T-helper 2 cell treated with Interferon-gamma antibody and Interleukin-4, amounts not matched to agents 5 μg/mL and 100 μg/mL, for 36 hours (primary cell): ENCODE data around the gene HBEGF.
"Not testable (repeated sequence)": the region's sequence is repeated elsewhere in the genome, so short reads cannot be mapped to it uniquely, and the experiment has no call there.

Experiments used
- DNase-seq: peaks from one replicate; pipeline ENCODE4 v3.0.0; 2021; ENCODE audit warnings: low spot score
- H3K27ac Mint-ChIP-seq: one replicate; pipeline ENCODE4 v1.8.0; 2021; ENCODE audit warnings: mild to moderate bottlenecking, mixed read lengths
- H3K27me3 Mint-ChIP-seq: one replicate; pipeline ENCODE4 v1.8.0; 2021; ENCODE audit warnings: low read depth, mixed read lengths
- H3K36me3 Mint-ChIP-seq: one replicate; pipeline ENCODE4 v1.8.0; 2021; ENCODE audit warnings: low read depth, mixed read lengths
- H3K4me1 Mint-ChIP-seq: one replicate; pipeline ENCODE4 v1.8.0; 2021; ENCODE audit warnings: low read depth, mixed read lengths
- H3K4me3 Mint-ChIP-seq: one replicate; pipeline ENCODE4 v1.8.0; 2022; ENCODE audit warnings: mild to moderate bottlenecking, moderate library complexity, mixed read lengths
- H3K9me3 Mint-ChIP-seq: one replicate; pipeline ENCODE4 v1.8.0; 2021; ENCODE audit warnings: mixed read lengths

Gene HBEGF

DNA sequence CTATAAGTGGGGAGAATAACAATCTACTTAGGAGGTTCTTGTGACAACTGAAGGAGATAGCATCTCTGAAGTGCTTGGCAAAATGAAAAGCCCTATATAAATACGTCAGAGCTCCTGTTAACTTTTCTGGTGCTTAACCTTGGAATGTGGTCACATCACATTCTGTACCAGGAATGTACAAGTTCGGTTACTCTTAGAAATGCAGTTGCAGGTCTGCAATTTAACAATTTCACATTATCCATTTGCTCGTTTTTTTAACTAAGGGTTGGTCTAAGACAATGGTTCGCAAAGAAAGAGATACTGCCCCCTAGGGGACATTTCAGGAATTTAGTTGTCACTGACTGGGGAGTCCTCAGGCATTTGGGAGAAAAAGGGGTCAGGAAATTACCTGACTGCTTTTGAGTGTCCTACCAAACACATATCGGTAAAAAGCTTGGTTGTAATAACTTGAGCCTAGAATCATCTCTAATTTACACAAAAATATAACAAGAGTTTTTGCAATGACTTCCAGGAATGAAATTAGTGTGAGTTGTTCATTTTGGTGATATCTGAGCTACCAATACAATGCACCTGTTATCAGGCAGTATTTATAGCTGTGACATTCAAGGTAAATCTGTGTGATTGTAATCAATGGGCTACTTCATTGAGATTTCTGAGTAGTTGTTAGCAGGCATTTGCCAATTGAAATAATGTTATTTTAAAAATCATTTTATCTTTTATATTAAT, 5.4 kb upstream of the HBEGF start:
- Mint-ChIP-seq H3K27me3 (peaks cover 18% of the 10 kb centered on the region), H3K4me1 (peaks cover 17% of the 10 kb centered on the region), H3K27ac (no peak overlapping the region), H3K36me3 (no peaks in the 10 kb centered on the region), H3K4me3 (no peak overlapping the region), H3K9me3 (no peaks in the 10 kb centered on the region)
- peak; percentile 59 for DNase-seq

DNA sequence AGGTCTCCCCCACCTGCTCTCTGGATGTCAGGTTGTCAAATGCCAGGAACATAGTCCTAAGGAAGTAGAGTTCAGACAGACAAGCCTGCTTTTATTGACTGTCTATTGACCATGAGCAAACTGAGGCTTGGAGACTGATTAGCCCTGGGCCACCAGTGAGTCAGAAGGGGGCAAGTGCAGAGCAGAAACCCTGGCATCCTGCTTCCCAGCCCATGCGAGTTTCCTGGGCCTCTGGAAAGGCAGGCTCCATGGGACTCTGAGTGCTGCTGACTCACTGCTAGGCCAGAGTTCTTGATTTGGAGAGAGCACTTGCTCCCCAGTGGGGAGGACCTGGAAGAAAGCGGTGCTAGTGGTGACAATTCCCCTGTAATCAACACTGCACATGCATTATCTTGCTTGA, 2.8 kb upstream of the HBEGF start:
- no peak for DNase-seq
- H3K9me3 Mint-ChIP-seq: no peaks in the 10 kb centered on the region
- H3K27me3 Mint-ChIP-seq: peaks cover 18% of the 10 kb centered on the region
- no peaks in the 10 kb centered on the region for H3K36me3 Mint-ChIP-seq
- H3K4me3 Mint-ChIP-seq: no peak overlapping the region
- no peak overlapping the region for H3K27ac Mint-ChIP-seq
- peaks cover 28% of the 10 kb centered on the region for H3K4me1 Mint-ChIP-seq

- Mint-ChIP-seq H3K27ac (no peak overlapping the region), H3K27me3 (peaks cover 16% of the 10 kb centered on the region), H3K36me3 (peaks cover 2% of the 10 kb centered on the region), H3K4me3 (peak overlapping the region; percentile 24), H3K4me1 (peaks cover 37% of the 10 kb centered on the region), H3K9me3 (no peaks in the 10 kb centered on the region)
- no peak for DNase-seq
Observed at GRCh38 chr5:140348104-140348503, 1.7 kb upstream of the HBEGF start.

- H3K4me3 Mint-ChIP-seq: peak overlapping the region; percentile 77
- peaks cover 16% of the 10 kb centered on the region for H3K27me3 Mint-ChIP-seq
- peaks cover 45% of the 10 kb centered on the region for H3K4me1 Mint-ChIP-seq
- H3K9me3 Mint-ChIP-seq: no peaks in the 10 kb centered on the region
- peaks cover 5% of the 10 kb centered on the region for H3K36me3 Mint-ChIP-seq
- no peak overlapping the region for H3K27ac Mint-ChIP-seq
- DNase-seq: no peak
Observed at GRCh38 chr5:140347360-140347759, 957 bp upstream of the HBEGF start.

DNA sequence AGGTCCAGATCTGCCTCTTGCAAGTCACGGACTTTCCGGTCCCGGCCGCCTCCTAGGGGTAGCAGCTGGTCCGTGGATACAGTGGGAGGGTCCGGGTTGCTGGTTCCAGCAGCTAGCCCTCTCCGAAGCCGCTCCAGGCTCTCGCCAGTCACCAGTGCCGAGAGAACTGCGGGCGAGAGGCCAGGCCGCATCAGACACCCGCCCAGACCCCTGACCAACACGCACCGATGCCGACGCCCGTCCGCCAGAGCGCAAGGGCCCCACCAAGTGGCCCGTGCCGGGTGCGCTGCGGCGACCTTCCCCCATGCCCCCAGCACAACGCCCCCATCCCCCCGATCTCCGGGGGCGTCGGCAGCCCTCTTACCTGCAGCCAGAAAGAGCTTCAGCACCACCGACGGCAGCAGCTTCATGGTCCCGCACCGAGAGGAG, 470 bp downstream of the HBEGF start:
- Mint-ChIP-seq H3K36me3 (peaks cover 17% of the 10 kb centered on the region), H3K27ac (peak overlapping the region; percentile 23), H3K4me1 (peaks cover 50% of the 10 kb centered on the region), H3K4me3 (peak overlapping the region; percentile 91), H3K9me3 (no peaks in the 10 kb centered on the region), H3K27me3 (peaks cover 13% of the 10 kb centered on the region)
- DNase-seq: no peak

DNA sequence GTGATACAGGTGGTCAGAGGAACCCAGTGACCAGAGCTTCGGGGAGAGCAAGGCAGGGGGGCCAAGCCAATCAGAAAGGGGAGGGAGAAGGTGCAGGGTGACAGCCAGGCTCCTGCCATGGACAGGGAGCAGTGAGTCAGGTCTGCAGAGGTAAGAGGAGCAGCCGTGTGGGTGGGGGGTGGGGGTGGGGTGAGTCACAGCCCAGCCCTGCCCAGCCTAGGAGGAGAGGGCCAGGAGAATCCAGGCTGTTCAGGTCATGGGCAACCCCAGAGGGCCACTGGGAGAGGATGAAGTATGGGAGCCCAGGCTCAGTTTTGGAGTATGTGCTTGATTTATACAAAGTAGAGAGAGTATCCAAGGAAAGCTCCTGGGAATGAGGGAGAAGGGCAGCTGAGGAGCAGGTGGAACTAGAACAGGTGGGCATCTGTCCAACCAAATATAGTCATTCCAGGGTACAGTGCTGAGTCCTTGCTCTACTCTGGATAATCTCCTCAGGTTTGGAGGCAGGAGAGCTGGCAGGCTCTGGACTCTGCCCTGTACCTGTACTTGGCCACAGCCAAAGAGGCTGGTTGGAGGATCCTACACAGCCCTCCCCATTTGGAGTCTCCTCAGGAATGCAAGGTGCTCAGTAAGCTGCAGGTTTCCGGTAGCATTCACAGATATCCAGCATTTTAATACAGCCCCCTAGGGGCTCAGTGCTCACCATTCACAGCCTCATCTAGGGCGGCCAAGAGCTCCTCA, 1.6 kb downstream of the HBEGF start:
- Mint-ChIP-seq H3K27me3 (peaks cover 8% of the 10 kb centered on the region), H3K4me3 (peak overlapping the region; percentile 91), H3K36me3 (peaks cover 22% of the 10 kb centered on the region), H3K9me3 (no peaks in the 10 kb centered on the region), H3K27ac (peak overlapping the region; percentile 13), H3K4me1 (peaks cover 54% of the 10 kb centered on the region)
- peak; percentile 15 for DNase-seq

DNA sequence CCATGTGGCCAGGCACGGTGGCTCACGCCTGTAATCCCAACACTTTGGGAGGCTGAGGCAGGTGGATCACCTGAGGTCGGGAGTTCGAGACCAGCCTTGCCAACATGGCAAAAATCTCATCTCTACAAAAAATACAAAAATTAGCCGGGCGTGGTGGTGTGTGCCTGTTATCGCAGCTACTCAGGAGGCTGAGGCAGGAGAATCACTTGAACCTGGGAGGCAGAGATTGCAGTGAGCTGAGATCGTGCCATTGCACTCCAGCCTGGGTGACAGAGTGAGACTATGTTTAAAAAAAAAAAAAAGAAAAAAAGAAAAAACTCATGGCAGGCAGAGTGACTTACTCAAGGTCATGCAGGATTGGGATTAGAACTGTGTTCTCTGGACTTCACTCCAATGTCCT, 2.6 kb downstream of the HBEGF start:
- H3K27me3 Mint-ChIP-seq, H3K9me3 Mint-ChIP-seq, DNase-seq, H3K27ac Mint-ChIP-seq: not testable (repeated sequence)
- Mint-ChIP-seq H3K36me3 (peaks cover 23% of the 10 kb centered on the region), H3K4me3 (peak overlapping the region; percentile 91), H3K4me1 (peaks cover 57% of the 10 kb centered on the region)

DNA sequence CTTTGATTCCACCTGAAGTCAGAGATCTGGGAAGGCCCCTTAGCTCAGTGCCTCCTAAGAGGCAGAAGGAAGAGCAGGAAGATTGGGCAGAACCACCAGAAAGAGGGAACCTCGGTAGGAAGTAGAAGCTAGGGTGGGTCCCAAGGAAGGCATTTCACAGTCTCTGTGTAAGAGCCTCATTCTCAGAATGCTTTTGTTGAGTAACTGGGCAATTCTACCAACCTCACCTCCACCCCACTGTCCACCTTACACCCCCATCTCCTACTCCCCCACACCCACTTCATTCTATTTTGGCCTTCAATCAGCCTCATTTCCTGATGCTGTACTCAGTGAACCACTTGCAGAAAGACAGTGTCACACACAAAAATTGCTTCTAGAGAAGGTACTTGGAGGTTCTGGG, 3.5 kb downstream of the HBEGF start:
- Mint-ChIP-seq H3K27ac (peak overlapping the region; percentile 88), H3K4me3 (peak overlapping the region; percentile 80), H3K36me3 (peaks cover 25% of the 10 kb centered on the region), H3K27me3 (no peaks in the 10 kb centered on the region), H3K9me3 (no peaks in the 10 kb centered on the region), H3K4me1 (peaks cover 55% of the 10 kb centered on the region)
- no peak for DNase-seq

- Mint-ChIP-seq H3K27me3 (no peaks in the 10 kb centered on the region), H3K36me3 (peaks cover 25% of the 10 kb centered on the region), H3K27ac (peak overlapping the region; percentile 88), H3K4me1 (peaks cover 53% of the 10 kb centered on the region), H3K4me3 (peak overlapping the region; percentile 80), H3K9me3 (no peaks in the 10 kb centered on the region)
- peak; percentile 48 for DNase-seq
Observed at GRCh38 chr5:140342287-140342686, 4.1 kb downstream of the HBEGF start.

GRCh38 chr5:140341591-140341990, 4.8 kb downstream of the HBEGF start:
- no peaks in the 10 kb centered on the region for H3K9me3 Mint-ChIP-seq
- DNase-seq: no peak
- peak overlapping the region; percentile 31 for H3K27ac Mint-ChIP-seq
- peaks cover 48% of the 10 kb centered on the region for H3K4me1 Mint-ChIP-seq
- H3K4me3 Mint-ChIP-seq: peak overlapping the region; percentile 80
- H3K36me3 Mint-ChIP-seq: peaks cover 25% of the 10 kb centered on the region
- H3K27me3 Mint-ChIP-seq: no peaks in the 10 kb centered on the region

DNA sequence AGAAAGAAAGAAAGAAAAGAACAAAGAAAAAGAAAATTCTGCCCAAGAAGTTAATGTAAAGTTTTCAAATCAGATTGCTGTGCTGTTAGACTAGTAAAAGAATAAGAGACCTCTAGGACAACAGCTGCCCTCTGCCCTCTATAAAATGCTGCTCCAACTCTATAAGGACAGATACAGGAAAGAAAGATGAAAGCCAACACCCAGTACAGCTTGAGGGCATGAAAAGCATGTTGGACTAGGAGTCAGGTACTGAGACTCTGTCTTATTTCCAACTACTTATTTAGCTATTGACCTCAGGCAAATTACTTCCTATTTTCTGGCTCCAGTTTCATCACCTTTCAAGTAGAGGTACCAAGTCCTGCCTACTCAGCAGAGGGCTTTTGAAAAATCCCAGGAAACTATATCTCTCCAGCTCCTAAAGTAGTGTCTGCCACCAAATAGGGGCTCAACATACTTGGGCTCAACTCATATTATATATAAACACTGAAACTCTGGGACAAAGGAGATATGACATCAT, 5.7 kb downstream of the HBEGF start:
- H3K27me3 Mint-ChIP-seq: no peaks in the 10 kb centered on the region
- H3K4me3 Mint-ChIP-seq: peak overlapping the region; percentile 27
- H3K4me1 Mint-ChIP-seq: peaks cover 48% of the 10 kb centered on the region
- H3K36me3 Mint-ChIP-seq: peaks cover 29% of the 10 kb centered on the region
- peak overlapping the region; percentile 14 for H3K27ac Mint-ChIP-seq
- DNase-seq: no peak
- no peaks in the 10 kb centered on the region for H3K9me3 Mint-ChIP-seq

- DNase-seq: no peak
- H3K27ac Mint-ChIP-seq: no peak overlapping the region
- peaks cover 36% of the 10 kb centered on the region for H3K36me3 Mint-ChIP-seq
- H3K9me3 Mint-ChIP-seq: no peaks in the 10 kb centered on the region
- no peak overlapping the region for H3K4me3 Mint-ChIP-seq
- no peaks in the 10 kb centered on the region for H3K27me3 Mint-ChIP-seq
- H3K4me1 Mint-ChIP-seq: peaks cover 42% of the 10 kb centered on the region
Observed at GRCh38 chr5:140339636-140340035, 6.8 kb downstream of the HBEGF start.

DNA sequence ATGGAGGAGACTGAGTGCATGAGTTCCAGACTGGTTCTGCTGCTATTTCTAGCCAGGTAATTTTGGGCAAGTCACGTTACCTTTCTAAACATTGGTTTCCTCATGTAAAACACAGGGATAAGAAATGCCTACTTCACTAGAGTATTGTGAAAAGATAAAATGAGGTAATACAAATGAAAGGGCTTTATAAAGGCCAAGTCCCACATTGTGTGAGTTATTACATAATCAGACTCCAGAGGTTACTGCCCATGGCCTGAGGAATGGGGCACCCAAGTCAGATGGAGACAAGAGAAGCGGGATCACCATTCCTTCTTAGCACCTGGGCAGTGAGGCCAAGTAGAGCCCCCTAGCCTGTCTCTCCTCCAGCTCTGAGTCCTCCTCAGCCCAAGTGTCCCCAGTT, 7.5 kb downstream of the HBEGF start:
- H3K27ac Mint-ChIP-seq: no peak overlapping the region
- no peak for DNase-seq
- H3K4me3 Mint-ChIP-seq: no peak overlapping the region
- H3K27me3 Mint-ChIP-seq: no peaks in the 10 kb centered on the region
- H3K4me1 Mint-ChIP-seq: peaks cover 36% of the 10 kb centered on the region
- H3K9me3 Mint-ChIP-seq: no peaks in the 10 kb centered on the region
- H3K36me3 Mint-ChIP-seq: peaks cover 40% of the 10 kb centered on the region

DNA sequence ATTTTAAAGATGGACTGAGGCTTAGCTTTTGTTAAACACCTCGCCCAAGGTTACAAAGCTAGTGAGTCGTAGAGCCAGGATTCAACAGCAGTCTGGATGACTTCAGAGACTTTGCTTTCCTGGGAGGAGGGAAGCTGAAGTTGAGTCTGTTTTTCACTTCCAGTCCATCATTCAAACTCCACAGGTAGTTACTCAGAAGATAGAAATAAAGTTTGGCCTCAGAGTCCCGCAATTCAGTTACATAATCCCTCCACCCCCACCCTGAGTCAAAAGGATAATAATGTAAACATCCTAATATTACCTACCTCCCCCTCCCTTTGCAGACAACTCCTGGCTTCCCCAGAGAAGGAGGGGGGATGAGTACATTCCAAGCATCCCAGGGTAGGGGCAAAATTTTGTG, 8.1 kb downstream of the HBEGF start:
- H3K36me3 Mint-ChIP-seq: peaks cover 44% of the 10 kb centered on the region
- DNase-seq: no peak

More for the DNA sequence above, 8.1 kb downstream of the HBEGF start:
- Mint-ChIP-seq H3K27me3 (no peaks in the 10 kb centered on the region), H3K27ac (no peak overlapping the region), H3K9me3 (no peaks in the 10 kb centered on the region), H3K4me1 (peaks cover 31% of the 10 kb centered on the region), H3K4me3 (no peak overlapping the region)
